SU-DHL-6 (cell line): ENCODE results near the gene NUP58.
"Not testable (repeated sequence)": the region's sequence is repeated elsewhere in the genome, so short reads cannot be mapped to it uniquely, and the experiment has no call there.

Experiments used
- H2AFZ ChIP-seq: fragments of 200-600 bp; sonication (generic); 2 replicates; pipeline ENCODE4 v1.6.1; 2014; ENCODE audit warnings: low read depth, mild to moderate bottlenecking, moderate library complexity, mixed read lengths, antibody characterized with exemption, low read length; ENCODE audit not compliant: severe bottlenecking
- H3F3A ChIP-seq: fragments of 200-600 bp; shearing (Covaris generic); 2 replicates; pipeline ENCODE4 v1.6.0; 2016; ENCODE audit warnings: antibody characterized with exemption, mild to moderate bottlenecking; ENCODE audit not compliant: insufficient read depth
- H3K27ac ChIP-seq: fragments of 200-600 bp; sonication (generic); 2 replicates; pipeline ENCODE4 v1.5.1; 2016; ENCODE audit warnings: low read depth, mild to moderate bottlenecking, low read length, moderate library complexity, mixed read lengths
- H3K27me3 ChIP-seq: fragments of 200-600 bp; sonication (generic), shearing (Covaris generic); 2 replicates; pipeline ENCODE4 v1.6.0; 2014; ENCODE audit warnings: mild to moderate bottlenecking, low read length
- H3K36me3 ChIP-seq: fragments of 200-600 bp; sonication (generic); 2 replicates; pipeline ENCODE4 v1.6.1; 2014; ENCODE audit warnings: mild to moderate bottlenecking, low read length, mixed read lengths
- H3K4me2 ChIP-seq: fragments of 300-600, 200-600 bp; shearing (Covaris generic), sonication (generic); 2 replicates; pipeline ENCODE4 v1.6.0; 2014; ENCODE audit warnings: low read length, low read depth, mild to moderate bottlenecking; ENCODE audit not compliant: poor library complexity, severe bottlenecking
- H3K4me3 ChIP-seq: fragments of 200-600 bp; sonication (generic); 2 replicates; pipeline ENCODE4 v1.5.1; 2014; ENCODE audit warnings: antibody characterized with exemption, low read length, mild to moderate bottlenecking, mixed read lengths; ENCODE audit not compliant: insufficient read depth, poor library complexity, severe bottlenecking
- H3K79me2 ChIP-seq: fragments of 200-600 bp; sonication (generic); 2 replicates; pipeline ENCODE4 v1.6.1; 2014; ENCODE audit warnings: mild to moderate bottlenecking, low read length, moderate library complexity; ENCODE audit not compliant: insufficient read depth
- H3K9ac ChIP-seq: fragments of 200-600 bp; sonication (generic); 2 replicates; pipeline ENCODE4 v1.7.0; 2014; ENCODE audit warnings: mild to moderate bottlenecking, low read length
- H3K9me2 ChIP-seq: fragments of 200-600 bp; sonication (generic); replicated peaks from 2 replicates; pipeline ENCODE4 v1.6.1; 2014; ENCODE audit warnings: low read length; ENCODE audit not compliant: insufficient read depth
- H3K9me3 ChIP-seq: fragments of 200-600 bp; sonication (generic); 2 replicates; pipeline ENCODE4 v1.6.1; 2014; ENCODE audit warnings: low read length, mixed read lengths; ENCODE audit not compliant: insufficient read depth
- H4K20me1 ChIP-seq: fragments of 200-600 bp; sonication (generic); 2 replicates; pipeline ENCODE4 v1.6.1; 2014; ENCODE audit warnings: low read depth, mild to moderate bottlenecking, antibody characterized with exemption, low read length, moderate library complexity, mixed read lengths
- CTCF ChIP-seq: fragments of 200-600 bp; sonication (generic); IDR thresholded peaks from one replicate; pipeline ENCODE4 v1.5.1; 2017; ENCODE audit warnings: antibody characterized with exemption, mild to moderate bottlenecking, low read length, moderate library complexity; ENCODE audit not compliant: insufficient read depth, poor library complexity, severe bottlenecking
- EZH2phosphoT487 ChIP-seq: fragments of 200-600 bp; sonication (generic), shearing (Covaris generic); conservative IDR thresholded peaks from 2 replicates; pipeline ENCODE4 v1.6.1; 2018; ENCODE audit warnings: mild to moderate bottlenecking, antibody characterized with exemption, low read length, moderate library complexity, mixed read lengths

NUP58 gene

GRCh38 chr13:25352806-25353205 lies 51.4 kb downstream of the NUP58 start:
- no peaks in the 10 kb centered on the region for H3K27me3 ChIP-seq
- no peak overlapping the region for H3K9ac ChIP-seq
- H3K27ac ChIP-seq, result no peak overlapping the region
- no peak overlapping the region for H2AFZ ChIP-seq
- no peak for TF ChIP-seq CTCF
- no peak for TF ChIP-seq EZH2phosphoT487
- no peaks in the 10 kb centered on the region for H3K9me2 ChIP-seq
- no peaks in the 10 kb centered on the region for H3K36me3 ChIP-seq
- H3K4me2 ChIP-seq, result no peak overlapping the region
- no peaks in the 10 kb centered on the region for H3F3A ChIP-seq
- no peak overlapping the region for H3K4me3 ChIP-seq
- H3K79me2 ChIP-seq, result no peaks in the 10 kb centered on the region
- no peaks in the 10 kb centered on the region for H3K9me3 ChIP-seq
- H4K20me1 ChIP-seq, result no peaks in the 10 kb centered on the region

- H3K27ac ChIP-seq, result no peak overlapping the region
- H3K27me3 ChIP-seq, result no peaks in the 10 kb centered on the region
- TF ChIP-seq CTCF (no peak), EZH2phosphoT487 (no peak)
Observed at GRCh38 chr13:25353344-25353743, 51.9 kb downstream of the NUP58 start.

GRCh38 chr13:25354377-25354776 lies 53.0 kb downstream of the NUP58 start:
- Histone ChIP-seq H3K4me2 (no peak overlapping the region), H4K20me1 (no peaks in the 10 kb centered on the region), H3K79me2 (no peaks in the 10 kb centered on the region), H3K27ac (no peak overlapping the region), H3K9ac (no peak overlapping the region), H2AFZ (no peak overlapping the region), H3K4me3 (no peak overlapping the region), H3F3A (no peaks in the 10 kb centered on the region), H3K27me3 (no peaks in the 10 kb centered on the region), H3K9me2 (no peaks in the 10 kb centered on the region), H3K9me3 (no peaks in the 10 kb centered on the region), H3K36me3 (no peaks in the 10 kb centered on the region)
- TF ChIP-seq CTCF, result no peak
- no peak for TF ChIP-seq EZH2phosphoT487

More at GRCh38 chr13:25353344-25353743, 51.9 kb downstream of the NUP58 start:
- Histone ChIP-seq H3K79me2 (no peaks in the 10 kb centered on the region), H3K9ac (no peak overlapping the region), H4K20me1 (no peaks in the 10 kb centered on the region), H3K9me3 (no peaks in the 10 kb centered on the region), H2AFZ (no peak overlapping the region), H3K36me3 (no peaks in the 10 kb centered on the region), H3K4me3 (no peak overlapping the region), H3F3A (no peaks in the 10 kb centered on the region), H3K4me2 (no peak overlapping the region), H3K9me2 (no peaks in the 10 kb centered on the region)

GRCh38 chr13:25360443-25360842 lies 59.0 kb downstream of the NUP58 start:
- not testable (repeated sequence) for H3K9ac ChIP-seq, H3K36me3 ChIP-seq, H2AFZ ChIP-seq, H3K4me2 ChIP-seq, H3K9me2 ChIP-seq, H3K27ac ChIP-seq, H3K4me3 ChIP-seq, H3K79me2 ChIP-seq, H4K20me1 ChIP-seq, H3F3A ChIP-seq, H3K27me3 ChIP-seq, H3K9me3 ChIP-seq
